Measurements from ENCODE around the gene ZNF595. TPM values are rescaled to one million over a fixed set of nuclear protein-coding genes. Genes with fewer than 3 reads are reported as not detected.

ZNF595 gene
- total RNA-seq, 1 donor from 2014 or later, result 16.1 TPM

DNA sequence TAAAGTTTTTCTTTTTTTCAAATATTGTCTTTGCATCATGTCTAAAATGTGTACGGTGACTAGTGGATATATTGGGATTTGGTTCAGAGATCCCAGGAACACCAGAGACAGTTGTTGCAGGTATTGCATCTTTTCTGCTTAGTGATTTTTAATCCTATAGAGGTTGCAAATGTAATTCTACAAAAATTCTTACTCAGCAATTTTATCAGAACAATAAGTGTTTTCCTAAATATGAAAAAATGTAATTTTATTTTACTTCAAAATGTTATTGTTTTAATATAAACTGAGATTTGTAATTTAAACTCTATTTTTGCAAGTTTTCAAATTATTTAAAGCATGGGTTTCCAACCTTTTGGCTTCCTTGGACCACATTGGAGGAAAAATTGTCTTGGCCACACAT is 79.4 kb downstream of the ZNF595 start:
- peaks cover 51% of the 10 kb centered on the region for H3K36me3 ChIP-seq
- no peak for ATAC-seq

More for the DNA sequence above, 79.4 kb downstream of the ZNF595 start:
- Histone ChIP-seq H3K27me3 (no peaks in the 10 kb centered on the region), H3K4me1 (no peaks in the 10 kb centered on the region), H3K4me3 (no peak overlapping the region), H3K9me3 (peaks cover 17% of the 10 kb centered on the region), H3K27ac (no peak overlapping the region)
- TF ChIP-seq CTCF (IDR thresholded peaks at IDR 0.05), result no peak
- intact Hi-C loops (cut with DNase I), result no loop called here
- no peak for DNase-seq

Other genes with a start within 250 kb of the ZNF595 start
- 9.1 TPM for gene ZNF718, start 71.2 kb downstream of the ZNF595 start, total RNA-seq

Data from upper lobe of right lung (tissue), 1 donor.